GM12878 (cell line): Measurements from ENCODE around the gene TP53RK. TPM values are rescaled to one million over a fixed set of nuclear protein-coding genes. Genes with fewer than 3 reads are reported as not detected.

Source experiments
- ATAC-seq: fragments of 200-7000 bp; cut with Tn5 transposase; 3 replicates; pipeline ENCODE4 v1.9.1; 2020; ENCODE audit warnings: mild to moderate bottlenecking, moderate library complexity
- BruUV-seq: library from RNA; stranded (reverse); fragments of 400-500 nt; replicated peaks from 2 replicates; lab custom pipeline; 2021; lab: Mats Ljungman, UMichigan
- CTCF ChIA-PET: fragments of 300-600 bp; sonication (Branson Sonifier 250); formaldehyde crosslinking; extraction: SDS; loops from one replicate; lab custom pipeline; 2021; ENCODE audit warnings: inconsistent platforms; lab: Yijun Ruan, JAX
- POLR2A ChIA-PET: fragments of 350-600 bp; formaldehyde crosslinking; extraction: SDS; loops from one replicate; lab custom pipeline; 2021; ENCODE audit warnings: inconsistent platforms; lab: Charles Lee
- RAD21 ChIA-PET: fragments of 300-600 bp; sonication (Branson Sonifier 250); formaldehyde crosslinking; loops from one replicate; lab custom pipeline; 2023; ENCODE audit warnings: antibody characterized with exemption; ENCODE audit not compliant: unreplicated experiment; lab: Charles Lee
- SMC1A ChIA-PET: fragments of 300-600 bp; sonication (Branson Sonifier 250); formaldehyde crosslinking; loops from one replicate; lab custom pipeline; 2023; ENCODE audit not compliant: unreplicated experiment, uncharacterized antibody; lab: Charles Lee
- DNase-seq: peaks from one replicate; pipeline ENCODE4 v3.0.0-alpha.2; 2011; ENCODE audit warnings: low read depth, low spot score
- FAIRE-seq: peaks from 3 replicates; lab custom pipeline; 2011; peaks lifted over from hg19 to GRCh38; lab: Jason Lieb, UNC
- H2AFZ ChIP-seq: 2 replicates; pipeline ENCODE4 v1.6.0; 2011; ENCODE audit warnings: low read depth, low read length, control low read depth; ENCODE audit not compliant: control insufficient read depth
- H3K27ac ChIP-seq: 2 replicates; pipeline ENCODE4 v1.5.1; 2011; ENCODE audit warnings: control low read depth; ENCODE audit not compliant: control insufficient read depth, insufficient read depth
- H3K27me3 ChIP-seq, 2 experiments: replicated peaks in 1 of 2; 2 replicates each; pipeline versions ENCODE4 v1.6.0 to v1.6.1; 2011; ENCODE audit warnings: low read length in 1 of 2; ENCODE audit not compliant: control insufficient read depth in 2 of 2, insufficient read depth in 2 of 2
- H3K36me3 ChIP-seq, 2 experiments: 2 replicates each; pipeline ENCODE4 v1.5.1; 2011; ENCODE audit warnings: low read length in 1 of 2; ENCODE audit not compliant: control insufficient read depth in 2 of 2, insufficient read depth in 2 of 2
- H3K4me1 ChIP-seq: 2 replicates; pipeline ENCODE4 v1.6.1; 2011; ENCODE audit warnings: mild to moderate bottlenecking, low read length, moderate library complexity, mixed read lengths; ENCODE audit not compliant: control insufficient read depth, insufficient read depth
- H3K4me2 ChIP-seq: 2 replicates; pipeline ENCODE4 v1.6.0; 2011; ENCODE audit warnings: control low read depth; ENCODE audit not compliant: control insufficient read depth, insufficient read depth
- H3K4me3 ChIP-seq: fragments of 200-600 bp; sonication (generic); 2 replicates; pipeline ENCODE4 v1.5.1; 2016
- H3K79me2 ChIP-seq: 2 replicates; pipeline ENCODE4 v1.6.0; 2011; ENCODE audit warnings: low read length; ENCODE audit not compliant: control insufficient read depth, insufficient read depth
- H3K9ac ChIP-seq: 2 replicates; pipeline ENCODE4 v1.8.0; 2011; ENCODE audit warnings: low read length, control low read depth, mixed read lengths; ENCODE audit not compliant: control insufficient read depth, insufficient read depth
- H3K9me3 ChIP-seq: replicated peaks from 3 replicates; pipeline ENCODE4 v1.5.1; 2011; ENCODE audit warnings: mild to moderate bottlenecking, low read length; ENCODE audit not compliant: control insufficient read depth, insufficient read depth
- H4K20me1 ChIP-seq: 2 replicates; pipeline ENCODE4 v1.6.0; 2011; ENCODE audit not compliant: control insufficient read depth, insufficient read depth
- CREM ChIP-seq: IDR thresholded peaks from 2 replicates; pipeline ENCODE4 v1.6.1; 2014; ENCODE audit warnings: antibody characterized with exemption, low read depth
- DPF2 ChIP-seq: fragments of 450-650 bp; IDR thresholded peaks from 2 replicates; pipeline ENCODE4 v1.6.1; 2017; ENCODE audit warnings: mild to moderate bottlenecking
- GATAD2B ChIP-seq: fragments of 450-650 bp; conservative IDR thresholded peaks from 2 replicates; pipeline ENCODE4 v1.6.1; 2017; ENCODE audit warnings: low read depth, mild to moderate bottlenecking, moderate library complexity
- KLF5 ChIP-seq: fragments of 450-650 bp; IDR thresholded peaks from 2 replicates; pipeline ENCODE4 v1.6.1; 2014; ENCODE audit warnings: mild to moderate bottlenecking; ENCODE audit not compliant: partially characterized antibody
- SIN3A ChIP-seq: IDR thresholded peaks from 2 replicates; pipeline ENCODE4 v1.6.1; 2012; ENCODE audit warnings: low read depth, low read length, improper control_type of control experiment
- SMC3 ChIP-seq: IDR thresholded peaks from 2 replicates; pipeline ENCODE4 v1.6.1; 2011; ENCODE audit warnings: low read length, improper control_type of control experiment, borderline replicate concordance
- TCF12 ChIP-seq: IDR thresholded peaks from 2 replicates; pipeline ENCODE4 v1.6.1; 2011; ENCODE audit warnings: low read depth, mild to moderate bottlenecking, low read length
- ZNF384 ChIP-seq: IDR thresholded peaks from 2 replicates; pipeline ENCODE4 v1.6.1; 2012; ENCODE audit warnings: low read depth, mild to moderate bottlenecking, low read length, improper control_type of control experiment, borderline replicate concordance
- WGBS: methylation state at CpG from one replicate; pipeline ENCODE4 v1.1.6; 2016; ENCODE audit warnings: low lambda C conversion rate; ENCODE audit not compliant: insufficient replicate concordance, insufficient coverage; ENCODE audit errors: missing lambda C conversion rate; 5-methylcytosine and 5-hydroxymethylcytosine counted together
- in situ Hi-C: fragments of 300-500 bp; cut with MboI; formaldehyde crosslinking; loops from 9 replicates; pipeline ENCODE4 v1.14.3; 2018; ENCODE audit warnings: mixed read lengths
- intact Hi-C: fragments of 100-400 bp; cut with micrococcal nuclease; formaldehyde crosslinking; loops from one replicate; pipeline ENCODE4 v1.14.2; 2022; ENCODE audit not compliant: unreplicated experiment
- polyA plus RNA-seq, 11 experiments: library from polyadenylated mRNA; depleted of rRNA in 4 of 11; unstranded in 6 of 11; stranded (reverse) in 5 of 11; fragments of >200 nt; fragmentation: Nextera tagmentation in 4 of 11; fragmentation: Illumina TruSeq in 1 of 11; extraction: Ambion mirVana in 4 of 11; extraction: Trizol in 1 of 11; gene quantifications; 1 replicate in 1 of 11; 2 replicates in 10 of 11; pipeline versions ENCODE4 v1.2.1 to v1.2.3, GENCODE V29; 2011 to 2016; ENCODE audit warnings: inconsistent platforms in 2 of 11, missing spikeins in 2 of 11, low read depth in 1 of 11
- total RNA-seq, 4 experiments: library from RNA; depleted of rRNA in 3 of 4; stranded (reverse); fragments of >200 nt in 3 of 4; fragmentation: Illumina TruSeq in 1 of 4; extraction: Trizol in 1 of 4; gene quantifications; 2 replicates each; pipeline versions ENCODE4 v1.2.1 to v1.2.3, GENCODE V29; 2013 to 2021
- TF ChIP-seq, protein P1 (sequence below): IDR thresholded peaks from 2 replicates; pipeline ENCODE4 v1.6.1; 2011; ENCODE audit warnings: low read depth, low read length, improper control_type of control experiment, borderline replicate concordance
- TF ChIP-seq, protein P2 (sequence below): fragments of 450-650 bp; IDR thresholded peaks from 2 replicates; pipeline ENCODE4 v1.6.1; 2014; ENCODE audit warnings: mild to moderate bottlenecking
- TF ChIP-seq, protein P3 (sequence below): IDR thresholded peaks from 2 replicates; pipeline ENCODE4 v1.6.1; 2011; ENCODE audit warnings: low read depth, mild to moderate bottlenecking, low read length, moderate library complexity, borderline replicate concordance; ENCODE audit errors: extremely low read depth
- TF ChIP-seq, protein P4 (sequence below): fragments of 450-650 bp; IDR thresholded peaks from 2 replicates; pipeline ENCODE4 v1.6.1; 2017; ENCODE audit warnings: antibody characterized with exemption, mild to moderate bottlenecking, moderate library complexity
- TF ChIP-seq, protein P5 (sequence below): fragments of 450-650 bp; IDR thresholded peaks from 2 replicates; pipeline ENCODE4 v1.6.1; 2017; ENCODE audit warnings: mild to moderate bottlenecking, moderate library complexity

Gene TP53RK
- total and polyA plus RNA-seq, 10 of the 15 experiments (the other 5 are each of a cell fraction or from before 2014, with no cell fraction given) = 3.8 to 23.1 (median 16.1) TPM

DNA sequence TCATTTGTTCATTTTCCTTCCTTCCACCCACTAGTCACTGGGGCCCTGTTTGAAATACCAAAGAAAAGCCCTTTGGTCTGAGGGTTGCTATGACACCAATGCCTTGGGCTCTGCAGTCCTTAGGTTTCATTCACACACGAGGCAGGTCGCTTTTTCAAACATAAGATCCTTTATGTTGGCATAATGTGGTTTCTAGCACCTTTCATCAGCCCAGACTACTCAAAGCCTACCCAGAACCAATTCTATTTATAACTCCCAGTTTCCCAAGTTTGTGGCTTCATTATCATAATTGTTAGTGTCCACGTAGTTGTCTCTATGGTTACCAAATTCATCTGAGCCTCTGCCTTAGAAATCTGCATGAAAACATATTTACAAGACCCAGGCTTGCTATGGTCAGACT, 6.6 kb upstream of the TP53RK start (continued):
- TF ChIP-seq GATAD2B (no peak), SMC3 (no peak)
- TF ChIP-seq, all 136 proteins: peak for 0

DNA sequence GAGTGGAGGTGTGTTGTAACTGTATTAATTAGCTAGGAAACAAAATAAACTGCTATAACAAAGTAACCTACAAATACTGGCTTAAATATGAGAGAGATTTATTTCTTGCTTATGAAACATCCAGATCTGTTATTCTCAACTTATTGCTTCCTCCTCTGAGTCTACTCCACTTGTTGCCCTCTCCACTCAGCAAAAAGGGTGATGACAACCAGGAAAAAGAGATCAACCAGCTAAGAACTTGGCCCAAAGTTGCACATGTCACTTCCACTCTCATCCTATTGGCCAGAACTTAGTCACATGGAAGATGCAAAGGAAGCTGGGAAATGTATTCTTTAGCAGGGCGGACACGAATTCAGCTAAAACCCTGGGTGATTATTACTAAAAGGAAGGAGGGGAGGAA, 5.2 kb upstream of the TP53RK start:
- H3K4me1 ChIP-seq = no peaks in the 10 kb centered on the region; the same call in 1 of the 2 replicates
- no peak overlapping the region for H3K4me2 ChIP-seq
- no peaks in the 10 kb centered on the region for H3K36me3 ChIP-seq
- DNase-seq = peak; percentile 27
- no peak overlapping the region for H3K9ac ChIP-seq
- H3K27ac ChIP-seq = no peak overlapping the region
- ChIA-PET SMC1A (interaction anchor here (0.7 to 1.0 kb wide), 4 partner anchors 8 to 156 kb away, joined by 3 to 4 read pairs (median 4); no protein-coding TSS in a partner anchor), POLR2A (no interaction called here), RAD21 (no interaction called here), CTCF (interaction anchor here (1.1 to 2.9 kb wide), 5 partner anchors 9 to 150 kb away, joined by 5 to 10 read pairs (median 5); no protein-coding TSS in a partner anchor)
- H4K20me1 ChIP-seq = no peaks in the 10 kb centered on the region
- 44% methylated on average over 2 of the region's 2 CpGs for WGBS
- no peaks in the 10 kb centered on the region; the same call in 1 of the 3 replicates for H3K9me3 ChIP-seq
- ATAC-seq = peak; percentile 57
- BruUV-seq = no TSS peak
- no peak overlapping the region for H3K4me3 ChIP-seq
- intact Hi-C loops (no loop called here), in situ Hi-C loops (no loop called here)
- H3K27me3 ChIP-seq = no peaks in the 10 kb centered on the region
- no peaks in the 10 kb centered on the region for H3K79me2 ChIP-seq
- H2AFZ ChIP-seq = peak overlapping the region; percentile 50
- no peak for FAIRE-seq
- TF ChIP-seq, protein P1, sequence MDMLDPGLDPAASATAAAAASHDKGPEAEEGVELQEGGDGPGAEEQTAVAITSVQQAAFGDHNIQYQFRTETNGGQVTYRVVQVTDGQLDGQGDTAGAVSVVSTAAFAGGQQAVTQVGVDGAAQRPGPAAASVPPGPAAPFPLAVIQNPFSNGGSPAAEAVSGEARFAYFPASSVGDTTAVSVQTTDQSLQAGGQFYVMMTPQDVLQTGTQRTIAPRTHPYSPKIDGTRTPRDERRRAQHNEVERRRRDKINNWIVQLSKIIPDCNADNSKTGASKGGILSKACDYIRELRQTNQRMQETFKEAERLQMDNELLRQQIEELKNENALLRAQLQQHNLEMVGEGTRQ = peak; percentile 39; the same call in 1 of the 2 replicates
- TF ChIP-seq, protein P2, sequence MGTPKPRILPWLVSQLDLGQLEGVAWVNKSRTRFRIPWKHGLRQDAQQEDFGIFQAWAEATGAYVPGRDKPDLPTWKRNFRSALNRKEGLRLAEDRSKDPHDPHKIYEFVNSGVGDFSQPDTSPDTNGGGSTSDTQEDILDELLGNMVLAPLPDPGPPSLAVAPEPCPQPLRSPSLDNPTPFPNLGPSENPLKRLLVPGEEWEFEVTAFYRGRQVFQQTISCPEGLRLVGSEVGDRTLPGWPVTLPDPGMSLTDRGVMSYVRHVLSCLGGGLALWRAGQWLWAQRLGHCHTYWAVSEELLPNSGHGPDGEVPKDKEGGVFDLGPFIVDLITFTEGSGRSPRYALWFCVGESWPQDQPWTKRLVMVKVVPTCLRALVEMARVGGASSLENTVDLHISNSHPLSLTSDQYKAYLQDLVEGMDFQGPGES = no peak
- TF ChIP-seq, protein P3, sequence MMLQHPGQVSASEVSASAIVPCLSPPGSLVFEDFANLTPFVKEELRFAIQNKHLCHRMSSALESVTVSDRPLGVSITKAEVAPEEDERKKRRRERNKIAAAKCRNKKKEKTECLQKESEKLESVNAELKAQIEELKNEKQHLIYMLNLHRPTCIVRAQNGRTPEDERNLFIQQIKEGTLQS = peak; percentile 62; the same call in 1 of the 2 replicates
- TF ChIP-seq CREM = no peak
- TF ChIP-seq DPF2 = no peak
- TF ChIP-seq SIN3A = no peak
- no peak for TF ChIP-seq KLF5
- TF ChIP-seq, protein P4, sequence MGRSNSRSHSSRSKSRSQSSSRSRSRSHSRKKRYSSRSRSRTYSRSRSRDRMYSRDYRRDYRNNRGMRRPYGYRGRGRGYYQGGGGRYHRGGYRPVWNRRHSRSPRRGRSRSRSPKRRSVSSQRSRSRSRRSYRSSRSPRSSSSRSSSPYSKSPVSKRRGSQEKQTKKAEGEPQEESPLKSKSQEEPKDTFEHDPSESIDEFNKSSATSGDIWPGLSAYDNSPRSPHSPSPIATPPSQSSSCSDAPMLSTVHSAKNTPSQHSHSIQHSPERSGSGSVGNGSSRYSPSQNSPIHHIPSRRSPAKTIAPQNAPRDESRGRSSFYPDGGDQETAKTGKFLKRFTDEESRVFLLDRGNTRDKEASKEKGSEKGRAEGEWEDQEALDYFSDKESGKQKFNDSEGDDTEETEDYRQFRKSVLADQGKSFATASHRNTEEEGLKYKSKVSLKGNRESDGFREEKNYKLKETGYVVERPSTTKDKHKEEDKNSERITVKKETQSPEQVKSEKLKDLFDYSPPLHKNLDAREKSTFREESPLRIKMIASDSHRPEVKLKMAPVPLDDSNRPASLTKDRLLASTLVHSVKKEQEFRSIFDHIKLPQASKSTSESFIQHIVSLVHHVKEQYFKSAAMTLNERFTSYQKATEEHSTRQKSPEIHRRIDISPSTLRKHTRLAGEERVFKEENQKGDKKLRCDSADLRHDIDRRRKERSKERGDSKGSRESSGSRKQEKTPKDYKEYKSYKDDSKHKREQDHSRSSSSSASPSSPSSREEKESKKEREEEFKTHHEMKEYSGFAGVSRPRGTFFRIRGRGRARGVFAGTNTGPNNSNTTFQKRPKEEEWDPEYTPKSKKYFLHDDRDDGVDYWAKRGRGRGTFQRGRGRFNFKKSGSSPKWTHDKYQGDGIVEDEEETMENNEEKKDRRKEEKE = no peak
- TF ChIP-seq, protein P5, sequence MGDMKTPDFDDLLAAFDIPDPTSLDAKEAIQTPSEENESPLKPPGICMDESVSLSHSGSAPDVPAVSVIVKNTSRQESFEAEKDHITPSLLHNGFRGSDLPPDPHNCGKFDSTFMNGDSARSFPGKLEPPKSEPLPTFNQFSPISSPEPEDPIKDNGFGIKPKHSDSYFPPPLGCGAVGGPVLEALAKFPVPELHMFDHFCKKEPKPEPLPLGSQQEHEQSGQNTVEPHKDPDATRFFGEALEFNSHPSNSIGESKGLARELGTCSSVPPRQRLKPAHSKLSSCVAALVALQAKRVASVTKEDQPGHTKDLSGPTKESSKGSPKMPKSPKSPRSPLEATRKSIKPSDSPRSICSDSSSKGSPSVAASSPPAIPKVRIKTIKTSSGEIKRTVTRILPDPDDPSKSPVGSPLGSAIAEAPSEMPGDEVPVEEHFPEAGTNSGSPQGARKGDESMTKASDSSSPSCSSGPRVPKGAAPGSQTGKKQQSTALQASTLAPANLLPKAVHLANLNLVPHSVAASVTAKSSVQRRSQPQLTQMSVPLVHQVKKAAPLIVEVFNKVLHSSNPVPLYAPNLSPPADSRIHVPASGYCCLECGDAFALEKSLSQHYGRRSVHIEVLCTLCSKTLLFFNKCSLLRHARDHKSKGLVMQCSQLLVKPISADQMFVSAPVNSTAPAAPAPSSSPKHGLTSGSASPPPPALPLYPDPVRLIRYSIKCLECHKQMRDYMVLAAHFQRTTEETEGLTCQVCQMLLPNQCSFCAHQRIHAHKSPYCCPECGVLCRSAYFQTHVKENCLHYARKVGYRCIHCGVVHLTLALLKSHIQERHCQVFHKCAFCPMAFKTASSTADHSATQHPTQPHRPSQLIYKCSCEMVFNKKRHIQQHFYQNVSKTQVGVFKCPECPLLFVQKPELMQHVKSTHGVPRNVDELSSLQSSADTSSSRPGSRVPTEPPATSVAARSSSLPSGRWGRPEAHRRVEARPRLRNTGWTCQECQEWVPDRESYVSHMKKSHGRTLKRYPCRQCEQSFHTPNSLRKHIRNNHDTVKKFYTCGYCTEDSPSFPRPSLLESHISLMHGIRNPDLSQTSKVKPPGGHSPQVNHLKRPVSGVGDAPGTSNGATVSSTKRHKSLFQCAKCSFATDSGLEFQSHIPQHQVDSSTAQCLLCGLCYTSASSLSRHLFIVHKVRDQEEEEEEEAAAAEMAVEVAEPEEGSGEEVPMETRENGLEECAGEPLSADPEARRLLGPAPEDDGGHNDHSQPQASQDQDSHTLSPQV = no peak
- TF ChIP-seq ZNF384 = no peak
- no peak for TF ChIP-seq TCF12
